BE2C (cell line): ENCODE data around the gene LACRT.

ENCODE experiments used
- DNase-seq: peaks from one replicate; pipeline ENCODE4 v3.0.0-alpha.2; 2020
- H3K27me3 ChIP-seq: fragments of 250-450 bp; sonication (Bioruptor Pico); 2 replicates; pipeline ENCODE4 v1.5.1; 2020; ENCODE audit warnings: mild to moderate bottlenecking
- H3K36me3 ChIP-seq: fragments of 250-450 bp; sonication (Bioruptor Pico); 2 replicates; pipeline ENCODE4 v1.5.1; 2020; ENCODE audit warnings: mild to moderate bottlenecking
- H3K4me1 ChIP-seq: fragments of 250-450 bp; sonication (Bioruptor Pico); 2 replicates; pipeline ENCODE4 v1.5.1; 2020
- H3K4me3 ChIP-seq: 2 replicates; pipeline ENCODE4 v1.5.1; 2011; ENCODE audit warnings: low read depth, low read length
- H3K9me3 ChIP-seq: fragments of 250-450 bp; sonication (Bioruptor Pico); 2 replicates; pipeline ENCODE4 v1.5.1; 2020
- CTCF ChIP-seq: IDR thresholded peaks from 2 replicates; pipeline ENCODE4 v1.5.1; 2012; ENCODE audit warnings: mild to moderate bottlenecking, low read depth, low read length

Gene LACRT

GRCh38 chr12:54658306-54659264, 23.9 kb upstream of the LACRT start:
- Histone ChIP-seq H3K36me3 (no peaks in the 10 kb centered on the region), H3K27me3 (peaks cover 22% of the 10 kb centered on the region), H3K4me1 (no peaks in the 10 kb centered on the region), H3K4me3 (no peak overlapping the region), H3K9me3 (no peaks in the 10 kb centered on the region)
- peak; percentile 77 for TF ChIP-seq CTCF
- DNase-seq: peak; percentile 59

GRCh38 chr12:54657105-54657607, 22.5 kb upstream of the LACRT start:
- H3K36me3 ChIP-seq: no peaks in the 10 kb centered on the region
- DNase-seq: no peak
- H3K27me3 ChIP-seq: peaks cover 22% of the 10 kb centered on the region
- no peaks in the 10 kb centered on the region for H3K9me3 ChIP-seq
- no peaks in the 10 kb centered on the region for H3K4me1 ChIP-seq
- TF ChIP-seq CTCF: no peak
- H3K4me3 ChIP-seq: no peak overlapping the region

GRCh38 chr12:54654926-54655325, 20.2 kb upstream of the LACRT start:
- no peak for TF ChIP-seq CTCF
- Histone ChIP-seq H3K27me3 (peaks cover 22% of the 10 kb centered on the region), H3K4me3 (no peak overlapping the region), H3K36me3 (no peaks in the 10 kb centered on the region), H3K9me3 (no peaks in the 10 kb centered on the region), H3K4me1 (no peaks in the 10 kb centered on the region)
- DNase-seq: no peak

DNA sequence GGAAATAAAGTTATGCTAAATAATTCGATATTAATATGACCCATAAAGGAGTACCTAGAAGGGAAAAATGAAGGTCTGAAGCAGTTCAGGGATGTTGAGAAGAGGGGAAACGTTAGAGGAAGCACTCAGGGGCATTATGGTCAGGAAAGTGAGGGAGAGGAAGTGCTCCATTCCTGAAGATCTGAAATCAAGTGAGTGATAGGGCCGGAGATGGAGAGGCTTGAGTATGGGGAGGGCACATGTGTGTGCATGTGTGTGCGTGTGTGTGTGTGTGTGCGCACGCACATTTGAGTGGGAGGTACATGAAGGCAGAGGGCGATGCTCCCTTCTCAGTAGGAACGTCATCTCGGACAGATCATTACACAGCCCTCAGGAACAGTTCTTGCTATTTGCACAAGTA, 18.3 kb upstream of the LACRT start:
- Histone ChIP-seq H3K9me3 (no peaks in the 10 kb centered on the region), H3K4me3 (no peak overlapping the region), H3K27me3 (peaks cover 14% of the 10 kb centered on the region), H3K36me3 (no peaks in the 10 kb centered on the region), H3K4me1 (no peaks in the 10 kb centered on the region)
- no peak for DNase-seq
- TF ChIP-seq CTCF: no peak

GRCh38 chr12:54650889-54651288, 16.2 kb upstream of the LACRT start:
- no peak for DNase-seq
- H3K9me3 ChIP-seq: no peaks in the 10 kb centered on the region
- no peak overlapping the region for H3K4me3 ChIP-seq
- H3K27me3 ChIP-seq: no peaks in the 10 kb centered on the region
- H3K4me1 ChIP-seq: no peaks in the 10 kb centered on the region
- TF ChIP-seq CTCF: no peak
- H3K36me3 ChIP-seq: no peaks in the 10 kb centered on the region

DNA sequence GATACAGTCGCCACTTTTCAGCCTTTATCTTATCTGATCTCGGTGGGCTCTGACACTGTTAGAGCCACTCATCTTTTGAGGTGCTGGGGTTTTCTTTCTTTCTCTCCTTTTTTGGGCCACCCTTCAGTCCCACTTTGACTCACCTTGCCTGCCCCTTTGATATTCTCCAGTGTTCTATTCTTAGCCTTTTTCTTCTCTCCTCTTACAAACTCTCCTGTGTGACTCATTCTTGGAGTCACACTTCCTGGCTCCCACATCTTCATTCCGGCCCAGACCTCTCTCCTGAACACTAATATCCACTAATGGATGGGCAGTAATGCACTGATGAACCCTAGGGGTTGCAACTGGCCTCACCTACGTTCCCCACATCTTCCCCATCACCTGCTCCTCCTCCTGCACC, 15.7 kb upstream of the LACRT start:
- Histone ChIP-seq H3K27me3 (peaks cover 3% of the 10 kb centered on the region; the same call in 1 of the 2 replicates), H3K4me3 (no peak overlapping the region), H3K36me3 (no peaks in the 10 kb centered on the region)

More for the DNA sequence above, 15.7 kb upstream of the LACRT start:
- no peak for TF ChIP-seq CTCF
- Histone ChIP-seq H3K4me1 (no peaks in the 10 kb centered on the region), H3K9me3 (no peaks in the 10 kb centered on the region)
- DNase-seq: no peak
